Measurements from ENCODE around the gene CADPS2. TPM values are rescaled to one million over a fixed set of nuclear protein-coding genes. Genes with fewer than 3 reads are reported as not detected.

Gene CADPS2
- total RNA-seq, 1 donor from 2014 or later: 8.8 TPM

- DNase-seq (ENCODE audit: low read depth): no peak
- Histone ChIP-seq H3K4me3 (ENCODE audit: low read depth, low read length) (no peak overlapping the region), H3K36me3 (ENCODE audit: control insufficient read depth, insufficient read depth, low read length) (no peaks in the 10 kb centered on the region), H3K27me3 (ENCODE audit: control insufficient read depth, insufficient read depth, low read length) (no peaks in the 10 kb centered on the region)
- no peak for TF ChIP-seq CTCF (IDR thresholded peaks at IDR 0.05; ENCODE audit: insufficient read depth, low read length, poor library complexity, severe bottlenecking)
Measured at GRCh38 chr7:122869260-122869659, 17.0 kb downstream of the CADPS2 start.

- no peak for DNase-seq (ENCODE audit: low read depth)
- no peaks in the 10 kb centered on the region for H3K36me3 ChIP-seq (ENCODE audit: control insufficient read depth, insufficient read depth, low read length)
- TF ChIP-seq CTCF (IDR thresholded peaks at IDR 0.05; ENCODE audit: insufficient read depth, low read length, poor library complexity, severe bottlenecking): no peak
Measured at GRCh38 chr7:122867471-122867980, 18.7 kb downstream of the CADPS2 start.

DNA sequence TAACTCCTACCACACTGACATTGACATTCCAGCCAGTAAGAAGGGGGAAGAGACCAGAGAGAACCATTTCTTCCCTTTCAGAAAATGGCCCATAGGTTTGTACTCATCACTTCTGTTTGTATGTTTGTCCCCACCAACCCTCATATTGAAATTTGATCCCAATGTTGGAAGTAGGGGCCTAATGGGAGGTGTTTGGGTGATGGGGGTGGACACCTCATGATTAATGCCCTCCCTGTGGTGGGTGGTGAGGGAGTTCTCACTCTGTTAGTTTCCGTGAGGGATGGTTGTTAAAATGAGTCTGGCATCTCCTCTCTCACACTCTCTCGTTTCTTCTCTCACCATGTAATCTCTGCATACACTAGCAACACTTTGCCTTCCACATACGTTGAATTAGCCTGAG is 21.4 kb downstream of the CADPS2 start:
- Histone ChIP-seq H3K4me3 (ENCODE audit: low read depth, low read length) (no peak overlapping the region), H3K36me3 (ENCODE audit: control insufficient read depth, insufficient read depth, low read length) (no peaks in the 10 kb centered on the region), H3K27me3 (ENCODE audit: control insufficient read depth, insufficient read depth, low read length) (no peaks in the 10 kb centered on the region)
- TF ChIP-seq CTCF (IDR thresholded peaks at IDR 0.05; ENCODE audit: insufficient read depth, low read length, poor library complexity, severe bottlenecking): no peak
- no peak for DNase-seq (ENCODE audit: low read depth)

More at GRCh38 chr7:122867471-122867980, 18.7 kb downstream of the CADPS2 start:
- Histone ChIP-seq H3K4me3 (ENCODE audit: low read depth, low read length) (no peak overlapping the region), H3K27me3 (ENCODE audit: control insufficient read depth, insufficient read depth, low read length) (no peaks in the 10 kb centered on the region)

DNA sequence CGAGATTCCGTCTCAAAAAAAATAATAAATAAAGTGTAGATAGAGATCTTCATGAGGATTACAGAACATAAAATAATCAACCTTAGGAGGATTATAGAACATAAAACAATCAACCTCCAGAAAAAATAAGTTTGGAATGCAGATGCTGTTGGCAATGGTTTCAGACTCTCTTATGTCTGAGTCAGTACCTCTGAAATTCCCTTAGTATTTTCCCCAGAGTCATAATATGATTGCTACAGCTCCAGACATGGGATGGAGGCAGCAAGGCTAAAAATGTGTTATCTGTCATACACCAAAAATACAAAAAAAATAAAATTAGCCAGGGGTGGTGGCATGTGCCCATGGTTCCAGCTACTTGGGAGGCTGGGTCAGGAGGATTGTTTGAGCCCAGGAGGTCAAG is 22.2 kb downstream of the CADPS2 start:
- no peaks in the 10 kb centered on the region for H3K36me3 ChIP-seq (ENCODE audit: control insufficient read depth, insufficient read depth, low read length)
- no peak for DNase-seq (ENCODE audit: low read depth)
- no peaks in the 10 kb centered on the region for H3K27me3 ChIP-seq (ENCODE audit: control insufficient read depth, insufficient read depth, low read length)
- H3K4me3 ChIP-seq (ENCODE audit: low read depth, low read length): no peak overlapping the region
- no peak for TF ChIP-seq CTCF (IDR thresholded peaks at IDR 0.05; ENCODE audit: insufficient read depth, low read length, poor library complexity, severe bottlenecking)

- Histone ChIP-seq H3K4me3 (ENCODE audit: low read depth, low read length) (no peak overlapping the region), H3K27me3 (ENCODE audit: control insufficient read depth, insufficient read depth, low read length) (no peaks in the 10 kb centered on the region), H3K36me3 (ENCODE audit: control insufficient read depth, insufficient read depth, low read length) (no peaks in the 10 kb centered on the region)
- no peak for TF ChIP-seq CTCF (IDR thresholded peaks at IDR 0.05; ENCODE audit: insufficient read depth, low read length, poor library complexity, severe bottlenecking)
- no peak for DNase-seq (ENCODE audit: low read depth)
Measured at GRCh38 chr7:122858320-122858719, 27.9 kb downstream of the CADPS2 start.

- DNase-seq (ENCODE audit: low read depth): no peak
- no peaks in the 10 kb centered on the region for H3K27me3 ChIP-seq (ENCODE audit: control insufficient read depth, insufficient read depth, low read length)
- H3K36me3 ChIP-seq (ENCODE audit: control insufficient read depth, insufficient read depth, low read length): no peaks in the 10 kb centered on the region
- H3K4me3 ChIP-seq (ENCODE audit: low read depth, low read length): no peak overlapping the region
- TF ChIP-seq CTCF (IDR thresholded peaks at IDR 0.05; ENCODE audit: insufficient read depth, low read length, poor library complexity, severe bottlenecking): no peak
Measured at GRCh38 chr7:122850528-122850927, 35.7 kb downstream of the CADPS2 start.
